Brain microvascular endothelial cell (primary cell): ENCODE results near the gene UBL4A.

ENCODE experiments used
- DNase-seq: peaks from one replicate; pipeline ENCODE4 v3.0.0-alpha.2; 2020
- H3K27ac ChIP-seq: fragments of 250-450 bp; sonication (Bioruptor Pico); 2 replicates; pipeline ENCODE4 v1.5.1; 2020; ENCODE audit warnings: mild to moderate bottlenecking, moderate library complexity
- H3K27me3 ChIP-seq: fragments of 250-450 bp; sonication (Bioruptor Pico); replicated peaks from 2 replicates; pipeline ENCODE4 v1.5.1; 2020; ENCODE audit warnings: mild to moderate bottlenecking
- H3K36me3 ChIP-seq: fragments of 250-450 bp; sonication (Bioruptor Pico); replicated peaks from 2 replicates; pipeline ENCODE4 v1.5.1; 2020; ENCODE audit warnings: mild to moderate bottlenecking
- H3K4me3 ChIP-seq: 2 replicates; pipeline ENCODE4 v1.5.1; 2011; ENCODE audit warnings: low read depth, mild to moderate bottlenecking, control low read depth, low read length, moderate library complexity
- in situ Hi-C: cut with HindIII; loops from 2 replicates; pipeline ENCODE4 v1.10.0; 2017; ENCODE audit warnings: low sequenced_read_pairs, low pct_ligation_motif_present
- TF ChIP-seq, protein P1 (sequence below): IDR thresholded peaks from 2 replicates; pipeline ENCODE4 v1.5.1; 2011; ENCODE audit warnings: low read depth, mild to moderate bottlenecking, moderate library complexity, low read length, control low read depth, inconsistent platforms; ENCODE audit errors: missing control alignments

The UBL4A gene

GRCh38 chrX:154477891-154478477 is 8.4 kb downstream of the UBL4A start:
- H3K4me3 ChIP-seq, result peak overlapping the region; percentile 51
- no peak for DNase-seq
- H3K36me3 ChIP-seq, result peaks cover 3% of the 10 kb centered on the region
- TF ChIP-seq, protein P1, sequence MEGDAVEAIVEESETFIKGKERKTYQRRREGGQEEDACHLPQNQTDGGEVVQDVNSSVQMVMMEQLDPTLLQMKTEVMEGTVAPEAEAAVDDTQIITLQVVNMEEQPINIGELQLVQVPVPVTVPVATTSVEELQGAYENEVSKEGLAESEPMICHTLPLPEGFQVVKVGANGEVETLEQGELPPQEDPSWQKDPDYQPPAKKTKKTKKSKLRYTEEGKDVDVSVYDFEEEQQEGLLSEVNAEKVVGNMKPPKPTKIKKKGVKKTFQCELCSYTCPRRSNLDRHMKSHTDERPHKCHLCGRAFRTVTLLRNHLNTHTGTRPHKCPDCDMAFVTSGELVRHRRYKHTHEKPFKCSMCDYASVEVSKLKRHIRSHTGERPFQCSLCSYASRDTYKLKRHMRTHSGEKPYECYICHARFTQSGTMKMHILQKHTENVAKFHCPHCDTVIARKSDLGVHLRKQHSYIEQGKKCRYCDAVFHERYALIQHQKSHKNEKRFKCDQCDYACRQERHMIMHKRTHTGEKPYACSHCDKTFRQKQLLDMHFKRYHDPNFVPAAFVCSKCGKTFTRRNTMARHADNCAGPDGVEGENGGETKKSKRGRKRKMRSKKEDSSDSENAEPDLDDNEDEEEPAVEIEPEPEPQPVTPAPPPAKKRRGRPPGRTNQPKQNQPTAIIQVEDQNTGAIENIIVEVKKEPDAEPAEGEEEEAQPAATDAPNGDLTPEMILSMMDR, result no peak
- no peak overlapping the region for H3K27ac ChIP-seq
- in situ Hi-C loops, result no loop called here
- H3K27me3 ChIP-seq, result no peaks in the 10 kb centered on the region

DNA sequence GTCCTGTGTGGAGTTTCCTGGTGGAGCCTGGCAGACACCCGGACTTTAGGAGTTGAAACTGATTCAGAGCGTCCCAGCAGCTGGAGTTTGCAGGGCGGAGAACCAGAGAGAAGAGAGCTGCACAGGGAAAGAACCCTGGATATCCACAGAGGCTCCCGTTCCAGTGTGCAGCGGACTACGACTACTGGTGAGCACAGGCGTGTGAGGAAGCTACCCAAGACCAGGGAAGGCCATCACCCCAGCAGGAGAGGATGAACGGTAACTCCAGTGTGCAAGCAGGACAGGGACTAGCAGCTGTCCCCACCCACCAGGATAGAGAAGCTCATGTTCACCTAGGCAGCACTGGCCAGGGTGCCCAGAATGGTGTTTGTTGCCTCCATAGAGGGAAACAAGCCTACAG is 9.6 kb downstream of the UBL4A start:
- Histone ChIP-seq H3K27me3 (no peaks in the 10 kb centered on the region), H3K4me3 (no peak overlapping the region), H3K36me3 (peaks cover 4% of the 10 kb centered on the region), H3K27ac (no peak overlapping the region)
- in situ Hi-C loops, result no loop called here
- DNase-seq, result no peak
- TF ChIP-seq, protein P1, result no peak

DNA sequence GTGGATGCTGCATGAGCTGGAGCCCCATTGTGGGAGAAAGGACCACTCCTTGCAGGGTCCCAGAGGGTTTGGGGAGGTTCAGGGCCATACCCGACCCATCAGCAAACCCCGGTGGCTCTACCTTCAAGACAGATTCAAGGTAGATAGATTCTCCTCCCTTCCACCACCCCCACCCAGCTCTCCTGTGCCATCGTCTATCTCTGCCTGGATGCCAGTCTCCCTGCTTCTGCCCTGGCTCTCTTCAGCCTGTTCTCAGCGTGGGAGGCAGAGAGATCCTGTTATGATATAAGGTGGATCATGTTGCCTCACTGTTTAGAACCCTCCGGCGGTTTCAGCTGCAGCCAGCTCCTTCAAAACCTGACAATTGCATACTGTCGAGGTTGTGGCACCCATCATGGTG is 12.7 kb downstream of the UBL4A start:
- no peaks in the 10 kb centered on the region for H3K27me3 ChIP-seq
- TF ChIP-seq, protein P1, result no peak
- no peak overlapping the region for H3K4me3 ChIP-seq
- H3K36me3 ChIP-seq, result peaks cover 10% of the 10 kb centered on the region
- in situ Hi-C loops, result no loop called here
- no peak overlapping the region for H3K27ac ChIP-seq
- DNase-seq, result no peak

DNA sequence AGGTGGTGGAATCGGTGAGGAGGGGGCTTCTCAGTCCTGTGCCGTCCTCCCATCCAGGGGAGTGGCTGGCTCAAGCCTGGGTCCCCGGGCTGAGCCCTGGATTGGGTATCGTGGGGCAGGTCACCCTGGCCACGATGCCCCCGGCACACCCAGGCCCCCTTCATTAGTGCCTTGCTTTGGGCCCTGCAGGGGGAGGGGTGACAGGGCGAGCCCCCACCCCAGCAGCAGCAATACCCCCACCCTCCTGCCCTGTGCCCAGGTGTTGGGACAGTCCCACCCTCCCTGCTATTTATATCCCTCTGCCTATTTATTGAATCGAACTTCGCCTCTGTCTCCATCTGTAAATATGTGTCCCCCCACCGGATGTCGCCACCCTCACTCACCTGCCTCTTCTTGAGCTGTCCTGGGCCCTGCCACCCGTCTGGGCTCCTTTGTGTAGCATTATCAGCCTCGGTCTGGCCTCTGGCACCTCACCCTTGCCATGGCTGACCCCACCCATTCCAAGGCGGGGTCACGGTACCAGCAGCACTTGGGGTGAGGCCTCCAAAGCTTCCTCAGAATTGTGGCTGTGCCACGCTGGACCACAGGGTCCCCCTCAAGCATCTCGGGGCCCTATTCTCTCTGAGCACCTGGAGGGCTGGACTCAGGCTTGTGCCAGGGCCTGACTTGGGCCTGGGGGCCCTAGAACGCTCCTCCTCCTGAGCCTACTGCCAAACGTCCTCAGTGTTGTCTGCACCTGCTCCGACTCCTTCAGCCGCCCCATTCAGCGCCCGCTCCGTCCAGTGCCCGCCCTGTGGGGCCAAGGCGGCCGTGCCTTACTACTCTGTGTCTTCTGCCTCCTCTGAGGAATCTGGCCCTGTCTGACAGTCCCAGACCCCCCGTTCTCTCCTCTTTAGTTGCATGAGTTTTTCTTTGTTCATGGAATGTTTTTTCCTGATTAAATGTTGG is 13.5 kb downstream of the UBL4A start:
- H3K27ac ChIP-seq, result no peak overlapping the region
- in situ Hi-C loops, result no loop called here
- peaks cover 10% of the 10 kb centered on the region for H3K36me3 ChIP-seq
- TF ChIP-seq, protein P1, result no peak
- H3K27me3 ChIP-seq, result no peaks in the 10 kb centered on the region
- no peak for DNase-seq
- no peak overlapping the region for H3K4me3 ChIP-seq

GRCh38 chrX:154471839-154472684 is 14.4 kb downstream of the UBL4A start:
- no peak for DNase-seq

More at GRCh38 chrX:154471839-154472684, 14.4 kb downstream of the UBL4A start:
- peaks cover 10% of the 10 kb centered on the region for H3K36me3 ChIP-seq
- H3K27ac ChIP-seq, result no peak overlapping the region
- no peaks in the 10 kb centered on the region for H3K27me3 ChIP-seq
- in situ Hi-C loops, result no loop called here
- H3K4me3 ChIP-seq, result no peak overlapping the region
- TF ChIP-seq, protein P1, result no peak
